GM21526 (cell line): ENCODE measurements around the gene CDC16.
A peak's percentile ranks its signal among the peaks of the same experiment; 100 is the strongest.
"Not testable (repeated sequence)": the region's sequence is repeated elsewhere in the genome, so short reads cannot be mapped to it uniquely, and the experiment has no call there.

Source experiments
- ATAC-seq: cut with Tn5 transposase; IDR thresholded peaks from one replicate; pipeline ENCODE4 v1.9.1; 2021; ENCODE audit warnings: moderate library complexity; ENCODE audit not compliant: unreplicated experiment, low FRiP score

CDC16 gene

GRCh38 chr13:114226699-114227323 is 7.9 kb upstream of the CDC16 start:
- ATAC-seq: peak; percentile 68

GRCh38 chr13:114227528-114227927 is 7.2 kb upstream of the CDC16 start:
- ATAC-seq: no peak

DNA sequence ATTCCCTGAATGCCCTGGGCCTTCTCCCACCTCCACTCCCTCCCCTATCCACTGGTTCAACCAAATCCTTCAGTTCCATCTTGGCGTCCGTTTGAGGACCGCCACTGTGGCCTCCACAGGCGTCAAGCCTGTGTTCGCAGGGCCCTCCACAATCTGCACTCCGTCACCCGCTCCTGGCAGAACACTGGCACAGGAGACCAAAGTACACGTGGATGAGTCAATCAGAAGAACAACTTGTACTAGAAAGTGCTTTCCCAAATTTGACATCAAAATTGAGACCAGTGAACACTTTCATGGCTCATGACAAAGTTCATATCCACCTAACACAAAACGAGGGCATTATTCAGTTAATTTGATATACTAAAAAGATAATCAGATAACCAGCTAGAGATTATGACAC is 6.5 kb upstream of the CDC16 start:
- no peak for ATAC-seq

DNA sequence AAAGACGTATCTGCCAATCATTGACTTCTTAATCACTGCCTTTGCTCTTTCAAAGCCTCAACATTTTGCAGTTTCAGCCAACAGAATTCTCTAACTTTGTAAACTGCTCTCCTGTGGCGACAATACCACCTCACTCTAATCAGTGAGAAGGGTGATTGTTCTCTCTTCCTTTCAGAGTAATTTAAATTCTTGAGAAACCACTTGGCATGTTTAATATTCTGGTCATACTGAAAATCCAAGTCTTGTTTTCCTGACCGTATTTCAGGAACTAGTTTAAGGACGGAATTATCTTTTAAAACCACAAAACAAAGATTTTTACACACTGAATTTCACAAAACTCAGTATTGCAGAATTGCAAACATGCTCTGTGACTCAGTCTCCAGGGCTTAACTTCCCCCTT is 5.2 kb upstream of the CDC16 start:
- no peak for ATAC-seq

DNA sequence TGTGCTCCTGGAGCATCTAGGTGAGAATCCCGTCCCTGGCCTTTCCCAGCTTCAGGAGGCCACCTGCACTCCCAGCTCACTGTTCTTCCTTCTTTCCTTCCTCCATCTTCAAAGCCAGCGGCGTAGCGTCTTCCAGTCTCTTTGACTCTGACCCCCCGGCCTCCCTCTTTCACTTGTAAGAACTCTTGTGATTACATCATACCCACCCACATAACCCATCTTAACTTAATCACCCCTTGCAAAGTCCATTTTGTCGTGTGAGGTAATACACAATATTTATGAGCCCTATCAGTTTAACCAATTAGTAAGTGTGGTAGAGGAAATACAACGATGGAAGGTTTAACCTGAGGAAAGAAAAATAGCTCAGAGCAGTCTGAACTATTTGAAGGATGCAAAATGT is 4.6 kb upstream of the CDC16 start:
- no peak for ATAC-seq

GRCh38 chr13:114230575-114230974 is 4.1 kb upstream of the CDC16 start:
- ATAC-seq: no peak

- ATAC-seq: no peak
Measured at GRCh38 chr13:114231886-114232285, 2.8 kb upstream of the CDC16 start.

GRCh38 chr13:114234266-114234644 is 442 bp upstream of the CDC16 start:
- ATAC-seq: no peak

DNA sequence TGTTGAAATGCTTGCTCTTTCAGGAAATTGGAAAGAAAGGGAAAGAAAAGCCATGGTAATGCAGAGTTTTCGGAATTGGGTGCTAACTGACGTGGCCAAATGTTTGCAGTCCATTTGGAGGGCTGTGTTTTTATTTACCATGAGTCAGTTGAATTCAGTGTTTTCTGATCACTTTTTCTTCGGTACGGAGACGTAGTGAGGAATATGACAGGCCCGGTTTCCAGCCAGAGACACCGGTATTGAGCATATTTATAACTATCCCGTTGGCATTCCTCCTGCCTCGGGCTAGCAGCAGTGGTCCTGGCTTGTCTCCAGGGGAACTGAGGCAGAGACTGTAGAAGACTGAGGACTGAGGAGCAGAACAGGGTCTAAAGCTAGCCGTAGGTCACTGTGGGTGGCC is 1.0 kb downstream of the CDC16 start:
- ATAC-seq: no peak

DNA sequence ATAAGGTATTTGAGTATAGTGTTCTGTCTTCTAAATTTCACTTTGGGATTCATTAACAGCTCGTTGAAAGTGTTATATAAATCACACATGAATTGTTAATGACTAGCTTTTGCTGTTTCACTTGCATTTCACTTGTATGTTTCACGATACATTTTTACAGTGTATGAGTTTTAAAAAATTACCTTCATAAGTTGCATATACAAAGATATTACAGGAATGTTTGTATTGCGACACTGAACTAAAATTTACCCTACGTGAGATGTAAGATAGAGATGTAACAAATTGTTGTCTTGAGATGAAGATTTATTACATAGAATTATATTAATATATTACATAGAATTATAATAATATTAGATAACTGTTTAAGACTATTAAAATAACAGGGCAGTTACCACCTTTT is 1.5 kb downstream of the CDC16 start:
- no peak for ATAC-seq

- no peak for ATAC-seq
Measured at GRCh38 chr13:114237415-114238112, 2.9 kb downstream of the CDC16 start.

GRCh38 chr13:114241918-114242317 is 7.2 kb downstream of the CDC16 start:
- ATAC-seq: no peak

DNA sequence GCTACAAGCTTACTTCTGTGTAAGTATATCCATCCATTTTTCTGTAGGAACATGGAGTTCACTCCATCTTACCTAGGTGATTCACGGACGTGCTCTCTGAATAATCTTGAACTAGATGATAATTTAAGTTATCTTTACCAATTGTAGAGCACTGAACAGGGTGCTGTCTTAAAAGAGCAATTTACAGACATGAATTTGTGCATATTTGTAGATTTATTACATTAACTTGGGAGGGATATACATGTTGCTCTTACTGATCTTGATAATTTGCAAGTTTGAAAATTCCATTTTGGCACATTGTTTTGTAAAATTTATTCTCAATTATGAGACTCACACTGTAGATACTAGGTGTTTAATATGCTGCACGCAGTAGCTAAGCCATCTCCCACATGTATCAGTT is 9.3 kb downstream of the CDC16 start:
- ATAC-seq: no peak

DNA sequence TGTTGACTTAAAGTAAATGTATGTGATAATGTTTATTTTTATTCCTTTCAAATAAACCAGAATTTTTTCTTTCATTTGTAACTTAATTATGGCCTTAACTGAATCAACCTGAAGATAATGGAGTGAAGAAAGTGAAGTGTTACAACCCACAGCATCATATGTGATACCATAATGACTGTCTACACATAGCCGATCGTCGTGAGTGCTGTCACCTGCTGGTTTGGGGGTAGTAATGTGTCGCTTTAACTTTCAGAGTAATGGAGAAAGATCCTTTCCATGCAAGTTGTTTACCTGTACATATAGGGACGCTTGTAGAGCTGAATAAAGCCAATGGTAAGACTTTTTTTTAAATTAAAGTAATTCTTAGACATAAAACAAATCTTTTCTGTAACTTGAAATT is 9.9 kb downstream of the CDC16 start:
- no peak for ATAC-seq

- no peak for ATAC-seq
Measured at GRCh38 chr13:114248011-114248410, 13.3 kb downstream of the CDC16 start.

- no peak for ATAC-seq
Measured at GRCh38 chr13:114249077-114249476, 14.4 kb downstream of the CDC16 start.

- not testable (repeated sequence) for ATAC-seq
Measured at GRCh38 chr13:114251639-114252440, 17.1 kb downstream of the CDC16 start.

- no peak for ATAC-seq
Measured at GRCh38 chr13:114256547-114256946, 21.9 kb downstream of the CDC16 start.

GRCh38 chr13:114257014-114257413 is 22.3 kb downstream of the CDC16 start:
- no peak for ATAC-seq

- ATAC-seq: no peak
Measured at GRCh38 chr13:114258589-114258988, 23.9 kb downstream of the CDC16 start.

DNA sequence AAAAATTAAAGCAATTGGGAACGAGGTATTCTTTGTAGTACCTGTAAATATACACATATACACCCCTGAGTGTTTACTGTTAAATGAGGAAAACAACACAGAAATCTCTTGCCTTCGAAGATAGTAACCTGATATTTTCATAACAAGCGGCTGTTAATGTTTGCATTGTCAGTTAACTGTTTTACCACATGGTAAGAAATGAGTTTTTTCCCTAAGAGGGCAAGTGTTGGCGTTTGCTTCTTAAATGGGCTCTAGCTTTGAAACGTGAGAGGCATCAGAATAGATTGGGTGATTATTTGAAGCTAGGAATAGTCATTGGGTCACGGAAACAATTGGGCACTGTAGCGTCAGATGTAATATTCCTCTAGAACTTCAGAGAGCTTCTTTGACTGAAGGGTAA is 24.7 kb downstream of the CDC16 start:
- ATAC-seq: no peak

- ATAC-seq: peak; percentile 64
Measured at GRCh38 chr13:114259974-114260373, 25.3 kb downstream of the CDC16 start.
